ENCODE results near the gene ATP6V1C2.

DNA sequence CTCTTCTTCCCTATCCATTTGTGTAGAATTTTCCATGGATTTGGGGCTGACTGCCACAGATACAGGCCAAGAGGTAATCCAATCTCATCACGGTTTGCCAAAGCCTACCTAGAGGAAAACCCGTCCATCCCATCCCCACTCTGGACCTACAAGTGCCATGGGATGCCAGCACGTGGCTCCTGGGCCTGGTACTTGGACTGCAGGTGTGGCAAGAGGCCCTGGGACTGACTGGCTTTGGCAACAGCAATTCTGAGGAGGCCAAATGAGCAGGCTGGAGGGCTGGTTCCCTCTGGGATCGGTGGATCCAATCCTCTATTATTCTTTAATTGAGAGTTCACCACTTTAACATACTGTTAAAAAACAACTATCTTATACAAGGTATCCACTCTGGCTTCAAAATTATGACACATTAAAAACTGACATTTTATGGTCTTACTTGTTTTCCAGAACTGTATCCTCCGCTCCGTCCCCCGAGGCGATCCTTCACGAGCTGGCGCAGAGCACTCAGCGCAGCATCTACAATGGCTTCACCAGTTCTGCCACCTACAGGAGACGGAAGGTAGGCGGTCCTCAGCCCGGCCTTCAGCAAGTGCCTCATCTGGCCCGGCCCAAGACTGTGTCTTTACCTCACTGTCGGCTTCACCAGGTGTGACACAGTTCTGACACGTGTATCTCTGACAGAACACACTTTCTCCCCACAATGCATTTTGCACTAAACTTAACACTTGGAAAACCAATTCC lies 71.4 kb downstream of the ATP6V1C2 start:
- TF ChIP-seq CTCF (IDR thresholded peaks at IDR 0.05) (no peak), POLR2A (IDR thresholded peaks at IDR 0.05) (no peak)

Measured in body of pancreas (tissue), 4 donors.